ENCODE results near the gene PLA2G3. TPM values are rescaled to one million over a fixed set of nuclear protein-coding genes. Genes with fewer than 3 reads are reported as not detected.
A peak's percentile ranks its signal among the peaks of the same experiment; 100 is the strongest.

The PLA2G3 gene
- total and polyA plus RNA-seq, 4 experiments from 2014 or later = not detected

- ChIA-PET CTCF (ENCODE audit: partially characterized antibody) (interaction anchor here (1.0 to 4.4 kb wide), 3 partner anchors 9 to 167 kb away, joined by 3 to 37 read pairs (median 3); no protein-coding TSS in a partner anchor), POLR2A (ENCODE audit: partially characterized antibody) (interaction anchor here (0.7 to 4.9 kb wide), 6 partner anchors 9 to 471 kb away, joined by 3 to 18 read pairs (median 4); partner anchors contain the start of gene TUG1)
- Histone ChIP-seq H3K27ac (ENCODE audit: low read depth, low read length) (no peak overlapping the region), H3K9me3 (ENCODE audit: control insufficient read depth in 1 of 2, low read length in 2 of 2) (no peaks in the 10 kb centered on the region), H3K36me3 (ENCODE audit: insufficient read depth, low read length) (no peaks in the 10 kb centered on the region), H3K4me3 (ENCODE audit: low read length in 2 of 2) (no peak overlapping the region), H3K27me3 (ENCODE audit: insufficient read depth, low read length) (no peaks in the 10 kb centered on the region), H3K4me1 (ENCODE audit: insufficient read depth, low read length) (peaks cover 20% of the 10 kb centered on the region)
- intact Hi-C loops (cut with micrococcal nuclease) = loop anchor here (5.0 kb wide), 3 partner anchors 57 to 187 kb away; partner anchors contain the start of genes LIMK2, PIK3IP1 and RNF185
- peaks cover 0 to 6% of the 10 kb centered on the region in 2 donors for H3K36me3 Mint-ChIP-seq
- H3K9me3 Mint-ChIP-seq = no peaks in the 10 kb centered on the region
- H3K27me3 Mint-ChIP-seq = no peaks in the 10 kb centered on the region
- H3K27ac Mint-ChIP-seq = peak overlapping the region in 5 of 7 donors; percentile 30 to 79 (median 76)
- DNase-seq = no peak
- peaks cover 17 to 31% (median 24%) of the 10 kb centered on the region in 4 donors for H3K4me1 Mint-ChIP-seq
- H3K4me3 Mint-ChIP-seq = peak overlapping the region in 6 of 8 donors; percentile 35 to 94 (median 89)
These were observed 34.9 kb downstream of the PLA2G3 start for GRCh38 chr22:31105282-31105929.

GRCh38 chr22:31104869-31105268, 35.4 kb downstream of the PLA2G3 start:
- ChIA-PET POLR2A (ENCODE audit: partially characterized antibody) (interaction anchor here (0.7 to 4.9 kb wide), 5 partner anchors 11 to 470 kb away, joined by 3 to 18 read pairs (median 3); partner anchors contain the start of gene TUG1), CTCF (ENCODE audit: partially characterized antibody) (interaction anchor here (1.0 to 1.1 kb wide), 2 partner anchors 9 to 167 kb away, joined by 3 read pairs; no protein-coding TSS in a partner anchor)
- Mint-ChIP-seq H3K4me3 (no peak overlapping the region), H3K27ac (no peak overlapping the region), H3K4me1 (peaks cover 17 to 31% (median 24%) of the 10 kb centered on the region in 4 donors), H3K9me3 (no peaks in the 10 kb centered on the region), H3K36me3 (peaks cover 0 to 6% of the 10 kb centered on the region in 2 donors), H3K27me3 (no peaks in the 10 kb centered on the region)
- H3K27me3 ChIP-seq (ENCODE audit: insufficient read depth, low read length) = no peaks in the 10 kb centered on the region
- H3K36me3 ChIP-seq (ENCODE audit: insufficient read depth, low read length) = no peaks in the 10 kb centered on the region
- peak in 1 of 5 donors; percentile 19 for DNase-seq
- peaks cover 20% of the 10 kb centered on the region for H3K4me1 ChIP-seq (ENCODE audit: insufficient read depth, low read length)
- intact Hi-C loops (cut with micrococcal nuclease) = loop anchor here (5.0 kb wide), 3 partner anchors 57 to 187 kb away; partner anchors contain the start of genes LIMK2, PIK3IP1 and RNF185
- no peak overlapping the region for H3K27ac ChIP-seq (ENCODE audit: low read depth, low read length)
- no peak overlapping the region for H3K4me3 ChIP-seq (ENCODE audit: low read length in 2 of 2)
- H3K9me3 ChIP-seq (ENCODE audit: control insufficient read depth in 1 of 2, low read length in 2 of 2) = no peaks in the 10 kb centered on the region

GRCh38 chr22:31103899-31104694, 36.2 kb downstream of the PLA2G3 start:
- DNase-seq = no peak
- no peaks in the 10 kb centered on the region for H3K27me3 Mint-ChIP-seq
- H3K36me3 ChIP-seq (ENCODE audit: insufficient read depth, low read length) = no peaks in the 10 kb centered on the region
- intact Hi-C loops (cut with micrococcal nuclease) = no loop called here
- peak overlapping the region in 2 of 8 donors; percentile 12 to 59 for H3K4me3 Mint-ChIP-seq
- H3K27ac Mint-ChIP-seq = peak overlapping the region in 3 of 7 donors; percentile 35 to 76 (median 42)
- H3K4me3 ChIP-seq (ENCODE audit: low read length in 2 of 2) = no peak overlapping the region
- H3K4me1 ChIP-seq (ENCODE audit: insufficient read depth, low read length) = peaks cover 20% of the 10 kb centered on the region
- CTCF ChIA-PET (ENCODE audit: partially characterized antibody) = interaction anchor here (1.1 to 1.3 kb wide), 2 partner anchors 19 to 168 kb away, joined by 3 read pairs; no protein-coding TSS in a partner anchor
- H3K27me3 ChIP-seq (ENCODE audit: insufficient read depth, low read length) = no peaks in the 10 kb centered on the region
- no peak overlapping the region for H3K27ac ChIP-seq (ENCODE audit: low read depth, low read length)
- POLR2A ChIA-PET (ENCODE audit: partially characterized antibody) = interaction anchor here (0.6 to 1.5 kb wide), 4 partner anchors 10 to 134 kb away, joined by 3 to 4 read pairs (median 4); partner anchors contain the start of gene TUG1
- H3K4me1 Mint-ChIP-seq = peaks cover 17 to 31% (median 24%) of the 10 kb centered on the region in 4 donors
- peaks cover 0 to 6% of the 10 kb centered on the region in 2 donors for H3K36me3 Mint-ChIP-seq
- no peaks in the 10 kb centered on the region for H3K9me3 Mint-ChIP-seq
- no peaks in the 10 kb centered on the region for H3K9me3 ChIP-seq (ENCODE audit: control insufficient read depth in 1 of 2, low read length in 2 of 2)

- POLR2A ChIA-PET (ENCODE audit: partially characterized antibody) = interaction anchor here (0.6 to 1.2 kb wide), 2 partner anchors 19 to 117 kb away, joined by 3 to 4 read pairs; no protein-coding TSS in a partner anchor
- Mint-ChIP-seq H3K27me3 (no peaks in the 10 kb centered on the region), H3K27ac (no peak overlapping the region), H3K4me3 (no peak overlapping the region), H3K9me3 (no peaks in the 10 kb centered on the region), H3K4me1 (peaks cover 17 to 30% (median 23%) of the 10 kb centered on the region in 4 donors), H3K36me3 (peaks cover 0 to 6% of the 10 kb centered on the region in 2 donors)
- no peaks in the 10 kb centered on the region for H3K36me3 ChIP-seq (ENCODE audit: insufficient read depth, low read length)
- H3K27ac ChIP-seq (ENCODE audit: low read depth, low read length) = no peak overlapping the region
- intact Hi-C loops (cut with micrococcal nuclease) = no loop called here
- no peaks in the 10 kb centered on the region for H3K9me3 ChIP-seq (ENCODE audit: control insufficient read depth in 1 of 2, low read length in 2 of 2)
- CTCF ChIA-PET (ENCODE audit: partially characterized antibody) = interaction anchor here (1.3 kb wide), 1 partner anchor 18 kb away, joined by 3 read pairs; no protein-coding TSS in a partner anchor
- DNase-seq = no peak
- peaks cover 18% of the 10 kb centered on the region for H3K4me1 ChIP-seq (ENCODE audit: insufficient read depth, low read length)
- H3K27me3 ChIP-seq (ENCODE audit: insufficient read depth, low read length) = no peaks in the 10 kb centered on the region
- no peak overlapping the region for H3K4me3 ChIP-seq (ENCODE audit: low read length in 2 of 2)
These were observed 37.2 kb downstream of the PLA2G3 start for GRCh38 chr22:31103111-31103510.

- Mint-ChIP-seq H3K27ac (peak overlapping the region in 1 of 7 donors; percentile 62), H3K36me3 (peaks cover 0 to 1% of the 10 kb centered on the region in 2 donors)
These were observed 37.7 kb downstream of the PLA2G3 start for GRCh38 chr22:31102441-31103081.

GRCh38 chr22:31100762-31101525, 39.4 kb downstream of the PLA2G3 start:
- ChIA-PET CTCF (ENCODE audit: partially characterized antibody) (no interaction called here), POLR2A (ENCODE audit: partially characterized antibody) (no interaction called here)
- H3K27me3 Mint-ChIP-seq = no peaks in the 10 kb centered on the region
- intact Hi-C loops (cut with micrococcal nuclease) = no loop called here
- H3K9me3 ChIP-seq (ENCODE audit: control insufficient read depth in 1 of 2, low read length in 2 of 2) = no peaks in the 10 kb centered on the region
- H3K27ac Mint-ChIP-seq = peak overlapping the region in 1 of 7 donors; percentile 1
- H3K9me3 Mint-ChIP-seq = no peaks in the 10 kb centered on the region
- H3K4me3 Mint-ChIP-seq = peak overlapping the region in 1 of 8 donors; percentile 53
- no peaks in the 10 kb centered on the region for H3K36me3 Mint-ChIP-seq
- H3K27me3 ChIP-seq (ENCODE audit: insufficient read depth, low read length) = no peaks in the 10 kb centered on the region
- H3K4me3 ChIP-seq (ENCODE audit: low read length in 2 of 2) = no peak overlapping the region
- H3K4me1 Mint-ChIP-seq = peaks cover 4 to 8% (median 5%) of the 10 kb centered on the region in 4 donors
- DNase-seq = no peak
- no peak overlapping the region for H3K27ac ChIP-seq (ENCODE audit: low read depth, low read length)
- H3K4me1 ChIP-seq (ENCODE audit: insufficient read depth, low read length) = peaks cover under 1% of the 10 kb centered on the region
- no peaks in the 10 kb centered on the region for H3K36me3 ChIP-seq (ENCODE audit: insufficient read depth, low read length)

More at GRCh38 chr22:31102441-31103081, 37.7 kb downstream of the PLA2G3 start:
- intact Hi-C loops (cut with micrococcal nuclease) = no loop called here
- peaks cover 14% of the 10 kb centered on the region for H3K4me1 ChIP-seq (ENCODE audit: insufficient read depth, low read length)
- Mint-ChIP-seq H3K9me3 (no peaks in the 10 kb centered on the region), H3K4me3 (no peak overlapping the region), H3K27me3 (no peaks in the 10 kb centered on the region), H3K4me1 (peaks cover 12 to 24% (median 18%) of the 10 kb centered on the region in 4 donors)
- H3K27ac ChIP-seq (ENCODE audit: low read depth, low read length) = no peak overlapping the region
- H3K9me3 ChIP-seq (ENCODE audit: control insufficient read depth in 1 of 2, low read length in 2 of 2) = no peaks in the 10 kb centered on the region
- no peak for DNase-seq
- no peaks in the 10 kb centered on the region for H3K27me3 ChIP-seq (ENCODE audit: insufficient read depth, low read length)
- no peak overlapping the region for H3K4me3 ChIP-seq (ENCODE audit: low read length in 2 of 2)
- H3K36me3 ChIP-seq (ENCODE audit: insufficient read depth, low read length) = no peaks in the 10 kb centered on the region
- ChIA-PET CTCF (ENCODE audit: partially characterized antibody) (no interaction called here), POLR2A (ENCODE audit: partially characterized antibody) (no interaction called here)

All from CD4-positive, alpha-beta memory T cell (primary cell).